CD8-positive, alpha-beta memory T cell (primary cell): ENCODE data around the gene SLC22A13. TPM values are rescaled to one million over a fixed set of nuclear protein-coding genes. Genes with fewer than 3 reads are reported as not detected.

Experiments
- CTCF ChIA-PET: fragments of 350-600 bp; sonication (Branson Sonifier 250); formaldehyde crosslinking; loops from one replicate; lab custom pipeline; 2021; ENCODE audit warnings: antibody characterized with exemption; lab: Charles Lee
- POLR2A ChIA-PET: fragments of 350-600 bp; sonication (Branson Sonifier 250); formaldehyde crosslinking; loops from one replicate; lab custom pipeline; 2021; ENCODE audit warnings: antibody characterized with exemption; lab: Charles Lee
- DNase-seq, 5 donors: peaks; one replicate each; pipeline versions ENCODE4 v3.0.0 to v3.0.0-alpha.2; 2020 to 2022; ENCODE audit warnings: mixed read lengths in 1 of 5
- H3K27ac ChIP-seq: one replicate; pipeline ENCODE4 v1.7.0; 2013; ENCODE audit warnings: low read depth, mild to moderate bottlenecking, low read length, moderate library complexity
- H3K27me3 ChIP-seq: 2 replicates; pipeline ENCODE4 v1.7.0; 2013; ENCODE audit warnings: low read length, mild to moderate bottlenecking; ENCODE audit not compliant: insufficient read depth, poor library complexity, severe bottlenecking
- H3K36me3 ChIP-seq: 2 replicates; pipeline ENCODE4 v1.7.0; 2013; ENCODE audit warnings: mild to moderate bottlenecking, low read length, moderate library complexity; ENCODE audit not compliant: insufficient read depth
- H3K4me1 ChIP-seq: 2 replicates; pipeline ENCODE4 v1.7.0; 2013; ENCODE audit warnings: mild to moderate bottlenecking, low read length, moderate library complexity; ENCODE audit not compliant: insufficient read depth
- H3K4me3 ChIP-seq: 2 replicates; pipeline ENCODE4 v1.7.0; 2013; ENCODE audit warnings: mild to moderate bottlenecking, low read length
- H3K9me3 ChIP-seq: 2 replicates; pipeline ENCODE4 v1.7.0; 2013; ENCODE audit warnings: mild to moderate bottlenecking, low read length
- H3K27ac Mint-ChIP-seq, 8 donors: one replicate each; pipeline ENCODE4 v1.8.0; 2020 to 2021; ENCODE audit warnings: mixed read lengths in 8 of 8, mild to moderate bottlenecking in 6 of 8, inconsistent platforms in 3 of 8, moderate library complexity in 3 of 8
- H3K27me3 Mint-ChIP-seq, 2 donors: one replicate each; pipeline ENCODE4 v1.8.0; 2020 to 2021; ENCODE audit warnings: mixed read lengths in 2 of 2, mild to moderate bottlenecking in 1 of 2, moderate library complexity in 1 of 2
- H3K36me3 Mint-ChIP-seq, 3 donors: one replicate each; pipeline ENCODE4 v1.8.0; 2020 to 2021; ENCODE audit warnings: mixed read lengths in 3 of 3, inconsistent platforms in 1 of 3, mild to moderate bottlenecking in 1 of 3
- H3K4me1 Mint-ChIP-seq, 3 donors: one replicate each; pipeline ENCODE4 v1.8.0; 2020 to 2021; ENCODE audit warnings: mixed read lengths in 3 of 3, inconsistent platforms in 1 of 3, mild to moderate bottlenecking in 1 of 3
- H3K4me3 Mint-ChIP-seq, 7 donors: one replicate each; pipeline ENCODE4 v1.8.0; 2020 to 2021; ENCODE audit warnings: mixed read lengths in 7 of 7, mild to moderate bottlenecking in 6 of 7, moderate library complexity in 4 of 7, inconsistent platforms in 2 of 7
- H3K9me3 Mint-ChIP-seq, 5 donors: one replicate each; pipeline ENCODE4 v1.8.0; 2020 to 2022; ENCODE audit warnings: mixed read lengths in 5 of 5, mild to moderate bottlenecking in 3 of 5, moderate library complexity in 2 of 5, inconsistent platforms in 1 of 5
- polyA plus RNA-seq: library from polyadenylated mRNA; unstranded; fragments of 300-500 nt; fragmentation: Illumina TruSeq; gene quantifications from one replicate; pipeline ENCODE4 v1.2.3, GENCODE V29; 2021
- total RNA-seq, 2 experiments: library from RNA; stranded (reverse); gene quantifications; one replicate each; pipeline ENCODE4 v1.2.3, GENCODE V29; 2021

SLC22A13 gene
- total and polyA plus RNA-seq, 3 experiments from 2014 or later, result 0.12 to 0.44 (median 0.28) TPM

DNA sequence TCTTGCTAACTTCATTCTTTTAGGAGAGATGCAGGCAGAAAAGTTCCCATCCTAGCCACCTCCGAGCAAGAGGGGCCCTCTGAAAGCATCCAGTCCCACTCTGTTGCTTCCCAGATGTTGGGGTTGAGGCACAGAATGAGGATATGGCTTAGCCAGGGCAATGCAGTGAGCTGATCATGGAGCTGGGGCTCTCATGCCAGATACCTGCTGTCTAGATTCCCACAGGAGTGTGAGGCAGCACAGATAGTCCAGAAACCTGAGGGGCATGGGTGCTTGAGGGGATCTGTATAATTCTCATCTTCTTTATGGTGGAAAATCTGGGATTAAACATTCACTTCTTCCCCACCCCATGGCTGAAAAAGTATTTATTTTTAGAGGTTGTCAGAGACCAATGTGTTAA is 1.2 kb downstream of the SLC22A13 start:
- Mint-ChIP-seq H3K27me3 (no peaks in the 10 kb centered on the region), H3K4me1 (peaks cover 6 to 23% (median 7%) of the 10 kb centered on the region in 3 donors), H3K27ac (no peak overlapping the region), H3K4me3 (no peak overlapping the region), H3K9me3 (no peaks in the 10 kb centered on the region), H3K36me3 (peaks cover 4 to 14% (median 11%) of the 10 kb centered on the region in 3 donors)
- no peak overlapping the region for H3K4me3 ChIP-seq
- ChIA-PET POLR2A (no interaction called here), CTCF (no interaction called here)
- H3K27me3 ChIP-seq, result no peaks in the 10 kb centered on the region
- no peaks in the 10 kb centered on the region for H3K9me3 ChIP-seq
- no peak overlapping the region for H3K27ac ChIP-seq
- H3K36me3 ChIP-seq, result no peaks in the 10 kb centered on the region
- DNase-seq, result no peak
- H3K4me1 ChIP-seq, result no peaks in the 10 kb centered on the region

DNA sequence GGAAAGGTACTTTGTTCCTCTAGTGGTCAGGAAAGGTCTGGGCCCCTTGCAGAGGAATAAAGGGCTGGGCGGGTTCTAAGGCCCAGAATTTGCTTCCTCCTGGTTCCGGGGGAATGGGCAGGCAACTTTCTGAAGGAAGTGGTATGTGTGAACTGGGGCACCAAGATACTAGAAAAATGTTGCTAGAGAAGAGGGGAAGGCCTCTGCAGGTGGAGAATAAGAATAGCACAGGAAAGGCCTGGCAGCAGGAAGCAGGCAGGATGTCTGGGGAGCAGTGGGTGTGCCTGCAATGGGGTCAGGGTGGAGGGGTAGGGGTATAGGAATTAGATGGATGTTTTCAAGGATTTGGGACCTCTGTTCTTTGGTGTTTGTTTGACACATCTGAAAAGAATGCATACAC is 2.0 kb downstream of the SLC22A13 start:
- Histone ChIP-seq H3K4me1 (no peaks in the 10 kb centered on the region), H3K27ac (no peak overlapping the region), H3K27me3 (no peaks in the 10 kb centered on the region), H3K4me3 (no peak overlapping the region), H3K36me3 (no peaks in the 10 kb centered on the region), H3K9me3 (no peaks in the 10 kb centered on the region)
- no peak for DNase-seq
- peaks cover 4 to 14% (median 13%) of the 10 kb centered on the region in 3 donors for H3K36me3 Mint-ChIP-seq
- peaks cover 6 to 23% (median 7%) of the 10 kb centered on the region in 3 donors for H3K4me1 Mint-ChIP-seq
- H3K27me3 Mint-ChIP-seq, result no peaks in the 10 kb centered on the region
- no peak overlapping the region for H3K4me3 Mint-ChIP-seq
- ChIA-PET CTCF (no interaction called here), POLR2A (no interaction called here)
- no peaks in the 10 kb centered on the region for H3K9me3 Mint-ChIP-seq
- H3K27ac Mint-ChIP-seq, result peak overlapping the region in 5 of 8 donors; percentile 3 to 62 (median 36)

DNA sequence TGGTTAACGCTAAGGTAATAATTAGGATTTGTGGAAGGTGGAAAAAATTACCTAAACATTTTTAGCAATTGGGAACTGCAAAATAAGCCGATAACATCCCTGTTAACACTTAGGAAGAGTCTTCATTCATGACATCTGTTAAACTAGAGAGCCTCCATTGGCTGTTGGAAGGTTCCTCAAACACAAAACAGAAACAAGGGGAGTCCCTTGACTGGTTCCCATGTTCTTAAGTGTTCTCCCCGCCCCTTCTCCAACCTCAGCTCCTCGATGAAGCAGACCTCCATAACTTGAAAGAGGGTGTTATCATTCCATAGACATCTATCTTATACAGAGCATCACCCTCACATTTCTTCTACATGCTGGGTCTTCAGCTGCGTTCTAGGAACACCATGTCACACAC is 2.5 kb downstream of the SLC22A13 start:
- Mint-ChIP-seq H3K9me3 (no peaks in the 10 kb centered on the region), H3K4me1 (peaks cover 6 to 23% (median 7%) of the 10 kb centered on the region in 3 donors), H3K27me3 (no peaks in the 10 kb centered on the region), H3K36me3 (peaks cover 4 to 14% (median 13%) of the 10 kb centered on the region in 3 donors), H3K27ac (peak overlapping the region in 3 of 8 donors; percentile 14 to 56 (median 36)), H3K4me3 (no peak overlapping the region)
- no peaks in the 10 kb centered on the region for H3K4me1 ChIP-seq
- no peak overlapping the region for H3K27ac ChIP-seq
- H3K27me3 ChIP-seq, result no peaks in the 10 kb centered on the region
- no peaks in the 10 kb centered on the region for H3K9me3 ChIP-seq
- ChIA-PET CTCF (no interaction called here), POLR2A (no interaction called here)
- DNase-seq, result no peak
- H3K4me3 ChIP-seq, result no peak overlapping the region
- no peaks in the 10 kb centered on the region for H3K36me3 ChIP-seq

DNA sequence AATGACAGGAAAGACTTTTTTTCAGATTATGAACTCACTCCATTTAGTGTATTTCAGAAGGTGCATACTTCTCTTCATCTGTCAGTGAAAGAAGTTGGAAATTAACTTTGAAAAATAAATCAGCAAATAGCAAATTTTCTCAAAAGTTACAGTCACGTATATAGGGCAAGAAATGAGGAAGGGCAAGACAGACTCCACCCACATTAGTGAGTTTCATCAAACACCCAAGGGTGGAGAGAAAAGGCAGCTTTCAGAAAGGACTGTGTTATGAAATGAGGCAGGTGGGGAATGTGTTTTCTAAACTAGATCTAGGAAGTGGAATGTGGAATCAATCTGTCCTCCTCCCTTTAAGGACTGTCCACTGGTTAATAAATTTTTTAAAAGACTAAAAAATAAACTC is 2.9 kb downstream of the SLC22A13 start:
- no peak overlapping the region for H3K4me3 Mint-ChIP-seq
- H3K9me3 Mint-ChIP-seq, result no peaks in the 10 kb centered on the region
- peak overlapping the region in 3 of 8 donors; percentile 11 to 45 (median 12) for H3K27ac Mint-ChIP-seq
- DNase-seq, result no peak
- H3K27me3 Mint-ChIP-seq, result no peaks in the 10 kb centered on the region
- H3K36me3 Mint-ChIP-seq, result peaks cover 4 to 14% (median 11%) of the 10 kb centered on the region in 3 donors
- CTCF ChIA-PET, result no interaction called here
- H3K27me3 ChIP-seq, result no peaks in the 10 kb centered on the region
- POLR2A ChIA-PET, result no interaction called here
- no peaks in the 10 kb centered on the region for H3K36me3 ChIP-seq
- peaks cover 6 to 20% (median 7%) of the 10 kb centered on the region in 3 donors for H3K4me1 Mint-ChIP-seq
- no peak overlapping the region for H3K4me3 ChIP-seq
- no peak overlapping the region for H3K27ac ChIP-seq
- no peaks in the 10 kb centered on the region for H3K9me3 ChIP-seq
- H3K4me1 ChIP-seq, result no peaks in the 10 kb centered on the region

DNA sequence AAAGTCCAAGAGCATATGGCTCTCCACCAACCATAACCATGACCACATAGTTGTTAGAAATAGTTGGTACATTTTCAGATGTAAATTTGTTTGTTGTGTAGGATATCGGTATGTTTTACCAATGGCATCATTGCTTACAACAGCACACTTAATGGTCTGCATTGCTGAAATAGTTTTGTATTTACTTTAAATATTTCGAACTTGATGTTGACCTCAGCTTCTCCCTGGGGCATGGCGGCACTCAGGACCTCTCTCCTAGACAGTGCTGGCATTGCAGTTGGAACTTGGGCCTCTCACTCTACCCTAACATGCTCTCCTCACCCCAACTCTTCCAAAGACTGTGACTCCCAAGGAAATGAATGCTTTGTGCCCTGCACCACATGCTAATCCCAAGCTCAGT is 5.0 kb downstream of the SLC22A13 start:
- Mint-ChIP-seq H3K9me3 (no peaks in the 10 kb centered on the region), H3K36me3 (peaks cover 8 to 14% (median 11%) of the 10 kb centered on the region in 3 donors), H3K4me1 (peaks cover 6 to 18% (median 7%) of the 10 kb centered on the region in 3 donors), H3K27me3 (no peaks in the 10 kb centered on the region), H3K27ac (no peak overlapping the region), H3K4me3 (no peak overlapping the region)
- Histone ChIP-seq H3K36me3 (no peaks in the 10 kb centered on the region), H3K27me3 (no peaks in the 10 kb centered on the region), H3K27ac (no peak overlapping the region), H3K4me1 (no peaks in the 10 kb centered on the region), H3K4me3 (no peak overlapping the region), H3K9me3 (no peaks in the 10 kb centered on the region)
- POLR2A ChIA-PET, result no interaction called here
- no peak for DNase-seq
- CTCF ChIA-PET, result no interaction called here

DNA sequence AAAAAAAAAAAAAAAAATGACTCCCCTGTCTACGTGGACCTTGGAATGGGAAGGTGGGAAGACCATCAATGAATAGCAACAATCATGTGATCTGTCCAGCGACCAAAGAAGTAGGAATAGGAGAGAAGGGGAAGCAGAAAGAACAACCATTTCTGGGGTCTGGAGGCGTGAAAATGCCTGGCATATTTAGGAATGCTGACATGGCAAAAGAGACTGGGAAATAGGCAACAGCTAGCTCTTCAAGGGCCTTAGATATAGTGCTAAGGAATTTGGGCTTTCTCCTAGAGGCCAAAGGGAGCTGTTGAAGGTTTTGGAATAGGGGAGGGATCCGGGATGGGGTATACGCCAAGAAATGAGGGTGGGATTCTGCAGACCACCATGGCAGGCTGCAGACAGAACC is 5.9 kb downstream of the SLC22A13 start:
- Mint-ChIP-seq H3K4me1 (peaks cover 6 to 18% (median 7%) of the 10 kb centered on the region in 3 donors), H3K36me3 (peaks cover 6 to 14% (median 11%) of the 10 kb centered on the region in 3 donors), H3K4me3 (no peak overlapping the region), H3K9me3 (no peaks in the 10 kb centered on the region), H3K27me3 (no peaks in the 10 kb centered on the region), H3K27ac (peak overlapping the region in 2 of 8 donors; percentile 9 to 26)
- Histone ChIP-seq H3K36me3 (no peaks in the 10 kb centered on the region), H3K27me3 (no peaks in the 10 kb centered on the region), H3K27ac (no peak overlapping the region), H3K4me3 (no peak overlapping the region), H3K4me1 (no peaks in the 10 kb centered on the region), H3K9me3 (no peaks in the 10 kb centered on the region)
- ChIA-PET CTCF (no interaction called here), POLR2A (no interaction called here)
- DNase-seq, result no peak

DNA sequence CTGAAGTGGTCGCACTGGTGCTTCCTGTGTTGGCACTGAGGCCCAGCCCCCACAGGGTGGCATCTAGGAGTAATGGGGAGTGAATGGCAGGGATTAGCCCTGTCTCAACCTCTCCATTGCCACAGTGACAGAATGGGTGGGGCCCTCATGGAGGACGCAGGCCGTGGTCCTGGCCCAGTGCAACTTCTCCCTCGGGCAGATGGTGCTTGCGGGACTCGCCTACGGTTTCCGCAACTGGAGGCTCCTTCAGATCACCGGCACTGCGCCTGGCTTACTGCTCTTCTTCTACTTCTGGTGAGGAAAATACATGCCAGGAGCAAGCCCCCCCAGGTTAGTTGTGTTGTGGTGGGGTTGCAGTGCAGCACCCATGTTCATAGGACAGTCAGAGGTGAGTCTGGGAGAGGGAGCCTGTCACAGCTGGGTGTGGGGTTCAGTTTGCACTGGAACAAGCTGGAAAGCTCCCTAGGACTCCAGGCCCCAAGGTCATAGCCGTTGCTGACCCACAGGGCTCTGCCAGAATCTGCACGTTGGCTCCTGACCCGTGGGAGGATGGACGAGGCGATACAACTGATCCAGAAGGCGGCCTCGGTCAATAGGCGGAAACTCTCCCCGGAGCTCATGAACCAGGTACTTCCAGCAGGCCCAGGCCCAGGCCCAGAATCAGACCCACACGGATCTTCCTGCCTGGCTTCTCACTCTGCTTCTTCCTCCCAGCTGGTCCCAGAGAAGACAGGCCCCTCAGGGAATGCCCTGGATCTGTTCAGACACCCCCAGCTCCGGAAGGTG is 9.4 kb downstream of the SLC22A13 start:
- no peak overlapping the region for H3K4me3 Mint-ChIP-seq
- Histone ChIP-seq H3K27me3 (no peaks in the 10 kb centered on the region), H3K9me3 (no peaks in the 10 kb centered on the region), H3K4me1 (no peaks in the 10 kb centered on the region), H3K27ac (no peak overlapping the region), H3K36me3 (no peaks in the 10 kb centered on the region), H3K4me3 (no peak overlapping the region)
- DNase-seq, result no peak
- H3K27ac Mint-ChIP-seq, result no peak overlapping the region
- ChIA-PET POLR2A (no interaction called here), CTCF (no interaction called here)
- peaks cover 7 to 21% (median 9%) of the 10 kb centered on the region in 3 donors for H3K36me3 Mint-ChIP-seq
- H3K9me3 Mint-ChIP-seq, result no peaks in the 10 kb centered on the region
- no peaks in the 10 kb centered on the region for H3K27me3 Mint-ChIP-seq
- H3K4me1 Mint-ChIP-seq, result no peaks in the 10 kb centered on the region

DNA sequence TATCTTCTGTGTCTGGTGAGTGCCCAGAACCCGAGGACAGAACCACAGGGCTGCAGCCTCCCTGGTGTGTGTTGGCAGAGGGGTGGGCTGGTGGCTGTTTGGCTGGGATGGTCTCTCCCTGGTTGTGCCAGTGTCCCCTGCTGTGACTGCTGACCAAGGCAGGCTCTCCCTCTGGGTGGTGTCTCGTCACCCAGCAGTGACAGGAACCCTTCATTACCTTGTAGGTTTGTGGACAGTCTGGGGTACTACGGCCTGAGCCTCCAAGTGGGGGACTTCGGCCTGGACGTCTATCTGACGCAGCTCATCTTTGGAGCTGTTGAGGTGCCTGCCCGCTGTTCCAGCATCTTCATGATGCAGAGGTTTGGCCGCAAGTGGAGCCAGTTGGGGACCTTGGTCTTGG is 10.0 kb downstream of the SLC22A13 start:
- ChIA-PET POLR2A (no interaction called here), CTCF (no interaction called here)
- no peaks in the 10 kb centered on the region for H3K9me3 ChIP-seq
- no peaks in the 10 kb centered on the region for H3K27me3 ChIP-seq
- H3K4me1 ChIP-seq, result no peaks in the 10 kb centered on the region
- H3K27ac ChIP-seq, result no peak overlapping the region
- DNase-seq, result no peak
- Mint-ChIP-seq H3K9me3 (no peaks in the 10 kb centered on the region), H3K36me3 (peaks cover 3 to 19% (median 7%) of the 10 kb centered on the region in 3 donors), H3K4me3 (no peak overlapping the region), H3K27ac (no peak overlapping the region), H3K4me1 (no peaks in the 10 kb centered on the region), H3K27me3 (no peaks in the 10 kb centered on the region)
- H3K4me3 ChIP-seq, result no peak overlapping the region
- no peaks in the 10 kb centered on the region for H3K36me3 ChIP-seq
